HEK293T (cell line): ENCODE measurements around the gene RPLP1.

Source experiments
- CTCF ChIA-PET: fragments of 350-600 bp; formaldehyde crosslinking; extraction: SDS; loops from one replicate; lab custom pipeline; 2021; ENCODE audit warnings: antibody characterized with exemption, inconsistent platforms; lab: Yijun Ruan, JAX
- POLR2A ChIA-PET: fragments of 350-600 bp; formaldehyde crosslinking; extraction: SDS; loops from one replicate; lab custom pipeline; 2020; ENCODE audit warnings: antibody characterized with exemption, inconsistent platforms; lab: Yijun Ruan, JAX
- DNase-seq: peaks from one replicate; pipeline ENCODE4 v3.0.0; 2012; ENCODE audit warnings: mixed read lengths; ENCODE audit errors: extremely low spot score
- ARNT ChIP-seq: fragments of 450-650 bp; IDR thresholded peaks from 2 replicates; pipeline ENCODE4 v1.6.1; 2017; ENCODE audit warnings: mild to moderate bottlenecking
- BHLHE40 ChIP-seq: fragments of 450-650 bp; IDR thresholded peaks from 2 replicates; pipeline ENCODE4 v1.6.1; 2016; ENCODE audit warnings: mild to moderate bottlenecking, moderate library complexity, borderline replicate concordance
- CTBP1 ChIP-seq: fragments of 450-650 bp; IDR thresholded peaks from 2 replicates; pipeline ENCODE4 v1.6.1; 2016; ENCODE audit warnings: borderline replicate concordance
- ELF4 ChIP-seq: fragments of 450-650 bp; IDR thresholded peaks from 2 replicates; pipeline ENCODE4 v1.6.1; 2017; ENCODE audit warnings: antibody characterized with exemption
- FOXA1 ChIP-seq: fragments of 450-650 bp; IDR thresholded peaks from 2 replicates; pipeline ENCODE4 v1.6.1; 2016; ENCODE audit warnings: mild to moderate bottlenecking
- FOXK2 ChIP-seq: fragments of 450-650 bp; IDR thresholded peaks from 2 replicates; pipeline ENCODE4 v1.6.1; 2016; ENCODE audit warnings: mild to moderate bottlenecking
- FOXM1 ChIP-seq: fragments of 450-650 bp; IDR thresholded peaks from 2 replicates; pipeline ENCODE4 v1.6.1; 2017; ENCODE audit warnings: mild to moderate bottlenecking, borderline replicate concordance
- HDGF ChIP-seq: fragments of 450-650 bp; IDR thresholded peaks from 2 replicates; pipeline ENCODE4 v1.6.1; 2017; ENCODE audit warnings: antibody characterized with exemption, borderline replicate concordance
- L3MBTL2 ChIP-seq: fragments of 450-650 bp; conservative IDR thresholded peaks from 2 replicates; pipeline ENCODE4 v1.6.1; 2016; ENCODE audit warnings: mild to moderate bottlenecking
- LEF1 ChIP-seq: fragments of 450-650 bp; IDR thresholded peaks from 2 replicates; pipeline ENCODE4 v1.6.1; 2017; ENCODE audit warnings: mild to moderate bottlenecking, borderline replicate concordance
- NFRKB ChIP-seq: fragments of 450-650 bp; IDR thresholded peaks from 2 replicates; pipeline ENCODE4 v1.6.1; 2016; ENCODE audit warnings: mild to moderate bottlenecking, moderate library complexity
- PKNOX1 ChIP-seq: fragments of 450-650 bp; IDR thresholded peaks from 2 replicates; pipeline ENCODE4 v1.6.1; 2016
- SP1 ChIP-seq: fragments of 450-650 bp; IDR thresholded peaks from 2 replicates; pipeline ENCODE4 v1.6.1; 2017
- SUZ12 ChIP-seq: fragments of 450-650 bp; IDR thresholded peaks from 2 replicates; pipeline ENCODE4 v1.6.1; 2016; ENCODE audit warnings: mild to moderate bottlenecking
- TARDBP ChIP-seq: fragments of 450-650 bp; IDR thresholded peaks from 2 replicates; pipeline ENCODE4 v1.6.1; 2016
- ZNF384 ChIP-seq: fragments of 450-650 bp; IDR thresholded peaks from 2 replicates; pipeline ENCODE4 v1.6.1; 2016

Gene RPLP1

GRCh38 chr15:69482686-69483256 lies 30.2 kb downstream of the RPLP1 start:
- CTCF ChIA-PET = interaction anchor here (2.0 kb wide), 1 partner anchor 20 kb away, joined by 6 read pairs; no protein-coding TSS in a partner anchor
- POLR2A ChIA-PET = no interaction called here
- no peak for TF ChIP-seq LEF1
- no peak for TF ChIP-seq FOXA1
- no peak for TF ChIP-seq PKNOX1
- DNase-seq = no peak

- CTCF ChIA-PET = interaction anchor here (1.7 kb wide), 1 partner anchor 9 kb away, joined by 4 read pairs; no protein-coding TSS in a partner anchor
- TF ChIP-seq LEF1 = no peak
- POLR2A ChIA-PET = interaction anchor here (1.1 kb wide), 1 partner anchor 613 kb away, joined by 3 read pairs; the partner anchor contains the start of gene TLE3
- DNase-seq = no peak
Measured at GRCh38 chr15:69484837-69485236, 32.2 kb downstream of the RPLP1 start.

- ChIA-PET CTCF (interaction anchor here (1.0 to 1.7 kb wide), 2 partner anchors 10 to 13 kb away, joined by 3 to 4 read pairs; no protein-coding TSS in a partner anchor), POLR2A (interaction anchor here (0.9 kb wide), 1 partner anchor 72 kb away, joined by 3 read pairs; no protein-coding TSS in a partner anchor)
Measured at GRCh38 chr15:69486481-69487110, 34.0 kb downstream of the RPLP1 start.

GRCh38 chr15:69489073-69489571 lies 36.5 kb downstream of the RPLP1 start:
- TF ChIP-seq ARNT (no peak), HDGF (no peak), FOXA1 (no peak)
- ChIA-PET CTCF (no interaction called here), POLR2A (interaction anchor here (1.5 kb wide), 1 partner anchor 27 kb away, joined by 3 read pairs; no protein-coding TSS in a partner anchor)
- no peak for DNase-seq

More at GRCh38 chr15:69486481-69487110, 34.0 kb downstream of the RPLP1 start:
- no peak for TF ChIP-seq TARDBP
- no peak for TF ChIP-seq HDGF
- no peak for TF ChIP-seq ELF4
- TF ChIP-seq PKNOX1 = no peak
- TF ChIP-seq SUZ12 = no peak
- no peak for TF ChIP-seq L3MBTL2
- no peak for TF ChIP-seq LEF1
- no peak for TF ChIP-seq FOXA1
- no peak for DNase-seq

- no peak for TF ChIP-seq FOXM1
- no peak for TF ChIP-seq L3MBTL2
- no peak for TF ChIP-seq ELF4
- no peak for TF ChIP-seq HDGF
- no peak for TF ChIP-seq PKNOX1
- TF ChIP-seq CTBP1 = no peak
- TF ChIP-seq FOXA1 = no peak
- TF ChIP-seq LEF1 = no peak
- POLR2A ChIA-PET = interaction anchor here (0.5 to 1.0 kb wide), 2 partner anchors 28 to 568 kb away, joined by 3 read pairs; no protein-coding TSS in a partner anchor
- CTCF ChIA-PET = interaction anchor here (0.6 to 1.1 kb wide), 2 partner anchors 12 to 1001 kb away, joined by 3 to 4 read pairs; no protein-coding TSS in a partner anchor
- DNase-seq = no peak
Measured at GRCh38 chr15:69490356-69491037, 37.9 kb downstream of the RPLP1 start.

- TF ChIP-seq L3MBTL2 (no peak), ARNT (no peak), HDGF (no peak), PKNOX1 (no peak), LEF1 (no peak), FOXM1 (no peak), ELF4 (no peak), FOXK2 (no peak), SP1 (no peak), BHLHE40 (no peak), NFRKB (no peak), SUZ12 (no peak), TARDBP (no peak), FOXA1 (no peak), CTBP1 (no peak), ZNF384 (no peak)
- CTCF ChIA-PET = interaction anchor here (0.6 to 1.1 kb wide), 2 partner anchors 13 to 1000 kb away, joined by 3 to 4 read pairs; no protein-coding TSS in a partner anchor
- DNase-seq = no peak
- POLR2A ChIA-PET = interaction anchor here (0.5 to 1.0 kb wide), 2 partner anchors 28 to 568 kb away, joined by 3 read pairs; no protein-coding TSS in a partner anchor
Measured at GRCh38 chr15:69491038-69491505, 38.5 kb downstream of the RPLP1 start.
